ENCODE results near the gene MYL5. TPM values are rescaled to one million over a fixed set of nuclear protein-coding genes. Genes with fewer than 3 reads are reported as not detected.

The MYL5 gene
- total RNA-seq, 1 donor from 2014 or later, result 17.5 TPM

- H4K20me1 ChIP-seq (ENCODE audit: insufficient read depth, low read length), result peaks cover 92% of the 10 kb centered on the region
- peaks cover 23% of the 10 kb centered on the region for H3K4me1 Mint-ChIP-seq (ENCODE audit: low read depth, unreplicated experiment)
- H3K4me2 ChIP-seq (ENCODE audit: low read length), result no peak overlapping the region
- H3K27me3 ChIP-seq (ENCODE audit: insufficient read depth, low read length), result no peaks in the 10 kb centered on the region
- H3K36me3 Mint-ChIP-seq (ENCODE audit: low read depth, unreplicated experiment), result peaks cover 17% of the 10 kb centered on the region
- peaks cover 99% of the 10 kb centered on the region for H3K79me2 ChIP-seq (ENCODE audit: insufficient read depth, low read length)
- no peaks in the 10 kb centered on the region for H3K27me3 Mint-ChIP-seq (ENCODE audit: low read depth, unreplicated experiment)
- DNase-seq (ENCODE audit: low read depth), result no peak
- no peak overlapping the region for H3K27ac Mint-ChIP-seq (ENCODE audit: unreplicated experiment)
- peaks cover 3% of the 10 kb centered on the region for H3K36me3 ChIP-seq (ENCODE audit: insufficient read depth, low read length)
- no peak overlapping the region for H2AFZ ChIP-seq (ENCODE audit: low read depth, low read length)
- H3K9me3 Mint-ChIP-seq (ENCODE audit: unreplicated experiment), result peaks cover 4% of the 10 kb centered on the region
- H3K4me3 Mint-ChIP-seq (ENCODE audit: unreplicated experiment), result no peak overlapping the region
- H3K9me3 ChIP-seq (ENCODE audit: insufficient read depth, low read depth, low read length), result no peaks in the 10 kb centered on the region
- TF ChIP-seq EZH2 (IDR thresholded peaks at IDR 0.05; ENCODE audit: insufficient read depth, low read length) (no peak), CTCF (IDR thresholded peaks at IDR 0.05; ENCODE audit: insufficient read depth, low read depth, low read length) (no peak)
- no peak overlapping the region for H3K4me3 ChIP-seq (ENCODE audit: insufficient read depth, low read depth, low read length)
- peaks cover 4% of the 10 kb centered on the region for H3K4me1 ChIP-seq (ENCODE audit: insufficient read depth, low read length)
- no peak overlapping the region for H3K9ac ChIP-seq (ENCODE audit: low read length)
- no peak overlapping the region for H3K27ac ChIP-seq (ENCODE audit: low read depth, low read length)
- FAIRE-seq, result no peak
These were observed 49.6 kb downstream of the MYL5 start for GRCh38 chr4:723751-724530.

- peaks cover 88% of the 10 kb centered on the region for H4K20me1 ChIP-seq (ENCODE audit: insufficient read depth, low read length)
- no peaks in the 10 kb centered on the region for H3K9me3 ChIP-seq (ENCODE audit: insufficient read depth, low read depth, low read length)
- Mint-ChIP-seq H3K4me1 (ENCODE audit: low read depth, unreplicated experiment) (peaks cover 23% of the 10 kb centered on the region), H3K4me3 (ENCODE audit: unreplicated experiment) (no peak overlapping the region), H3K36me3 (ENCODE audit: low read depth, unreplicated experiment) (peaks cover 16% of the 10 kb centered on the region), H3K9me3 (ENCODE audit: unreplicated experiment) (peaks cover 2% of the 10 kb centered on the region), H3K27me3 (ENCODE audit: low read depth, unreplicated experiment) (no peaks in the 10 kb centered on the region), H3K27ac (ENCODE audit: unreplicated experiment) (no peak overlapping the region)
- FAIRE-seq, result no peak
- H2AFZ ChIP-seq (ENCODE audit: low read depth, low read length), result no peak overlapping the region
- H3K4me2 ChIP-seq (ENCODE audit: low read length), result no peak overlapping the region
- H3K27ac ChIP-seq (ENCODE audit: low read depth, low read length), result no peak overlapping the region
- no peak for DNase-seq (ENCODE audit: low read depth)
- H3K27me3 ChIP-seq (ENCODE audit: insufficient read depth, low read length), result no peaks in the 10 kb centered on the region
- no peak overlapping the region for H3K4me3 ChIP-seq (ENCODE audit: insufficient read depth, low read depth, low read length)
- TF ChIP-seq EZH2 (IDR thresholded peaks at IDR 0.05; ENCODE audit: insufficient read depth, low read length) (no peak), CTCF (IDR thresholded peaks at IDR 0.05; ENCODE audit: insufficient read depth, low read depth, low read length) (no peak)
- peaks cover 4% of the 10 kb centered on the region for H3K4me1 ChIP-seq (ENCODE audit: insufficient read depth, low read length)
- H3K9ac ChIP-seq (ENCODE audit: low read length), result no peak overlapping the region
- H3K36me3 ChIP-seq (ENCODE audit: insufficient read depth, low read length), result peaks cover 3% of the 10 kb centered on the region
- peaks cover 99% of the 10 kb centered on the region for H3K79me2 ChIP-seq (ENCODE audit: insufficient read depth, low read length)
These were observed 51.3 kb downstream of the MYL5 start for GRCh38 chr4:725391-726234.
